H9 (cell line): ENCODE results near the gene LRRC8C. TPM values are rescaled to one million over a fixed set of nuclear protein-coding genes. Genes with fewer than 3 reads are reported as not detected.

Source experiments
- DNase-seq: peaks from one replicate; pipeline ENCODE4 v3.0.0-alpha.2; 2017
- H2AFZ ChIP-seq: one replicate; pipeline ENCODE4 v1.6.1; 2013; ENCODE audit warnings: mild to moderate bottlenecking, low read length, control low read depth, moderate library complexity
- H2AK5ac ChIP-seq: 2 replicates; pipeline ENCODE4 v1.6.1; 2013; ENCODE audit warnings: low read length, control low read depth, mixed read lengths; ENCODE audit not compliant: insufficient read length
- H2BK120ac ChIP-seq: one replicate; pipeline ENCODE4 v1.6.1; 2013; ENCODE audit warnings: low read depth, mild to moderate bottlenecking, low read length, control low read depth, inconsistent platforms; ENCODE audit not compliant: poor library complexity, severe bottlenecking
- H2BK12ac ChIP-seq: 2 replicates; pipeline ENCODE4 v1.6.1; 2013; ENCODE audit warnings: low read length, control low read depth, mixed read lengths, low read depth; ENCODE audit not compliant: insufficient read length
- H2BK15ac ChIP-seq: 2 replicates; pipeline ENCODE4 v1.6.1; 2013; ENCODE audit warnings: low read depth, low read length, control low read depth
- H2BK20ac ChIP-seq: one replicate; pipeline ENCODE4 v1.6.1; 2013; ENCODE audit warnings: low read depth, mild to moderate bottlenecking, low read length, control low read depth, inconsistent platforms; ENCODE audit not compliant: poor library complexity, severe bottlenecking
- H2BK5ac ChIP-seq: 2 replicates; pipeline ENCODE4 v1.6.1; 2013; ENCODE audit warnings: low read length, control low read depth, mixed read lengths; ENCODE audit not compliant: insufficient read length
- H3K14ac ChIP-seq: 2 replicates; pipeline ENCODE4 v1.6.1; 2013; ENCODE audit warnings: low read length, control low read depth; ENCODE audit not compliant: insufficient read depth
- H3K18ac ChIP-seq: 2 replicates; pipeline ENCODE4 v1.6.1; 2013; ENCODE audit warnings: low read depth, mild to moderate bottlenecking, mixed read lengths, low read length, control low read depth; ENCODE audit not compliant: insufficient read length
- H3K23ac ChIP-seq: 2 replicates; pipeline ENCODE4 v1.6.1; 2013; ENCODE audit warnings: low read length, control low read depth, mixed read lengths, low read depth; ENCODE audit not compliant: insufficient read length
- H3K23me2 ChIP-seq: 2 replicates; pipeline ENCODE4 v1.6.1; 2013; ENCODE audit warnings: low read depth, mild to moderate bottlenecking, mixed read lengths, low read length, control low read depth; ENCODE audit not compliant: insufficient read length, poor library complexity, severe bottlenecking
- H3K27ac ChIP-seq: 2 replicates; pipeline ENCODE4 v1.5.1; 2013; ENCODE audit warnings: low read length, control low read depth, mixed read lengths, low read depth; ENCODE audit not compliant: insufficient read length
- H3K27me3 ChIP-seq: 2 replicates; pipeline ENCODE4 v1.6.1; 2013; ENCODE audit warnings: low read length, control low read depth, inconsistent platforms; ENCODE audit not compliant: insufficient read depth
- H3K4ac ChIP-seq: 2 replicates; pipeline ENCODE4 v1.6.1; 2013; ENCODE audit warnings: low read depth, mild to moderate bottlenecking, control low read depth, inconsistent platforms, low read length, moderate library complexity
- H3K4me1 ChIP-seq: 2 replicates; pipeline ENCODE4 v1.6.1; 2013; ENCODE audit warnings: low read length, control low read depth, inconsistent platforms; ENCODE audit not compliant: insufficient read depth
- H3K4me2 ChIP-seq: 2 replicates; pipeline ENCODE4 v1.6.1; 2013; ENCODE audit warnings: low read length, control low read depth, mixed read lengths; ENCODE audit not compliant: insufficient read length, insufficient read depth
- H3K56ac ChIP-seq: 2 replicates; pipeline ENCODE4 v1.6.1; 2013; ENCODE audit warnings: low read depth, mild to moderate bottlenecking, mixed read lengths, low read length, control low read depth; ENCODE audit not compliant: insufficient read length
- H3K79me1 ChIP-seq: 2 replicates; pipeline ENCODE4 v1.6.1; 2013; ENCODE audit warnings: low read depth, mild to moderate bottlenecking, moderate library complexity, low read length, control low read depth, inconsistent platforms; ENCODE audit not compliant: insufficient read depth, poor library complexity, severe bottlenecking
- H3K79me2 ChIP-seq: 2 replicates; pipeline ENCODE4 v1.6.1; 2013; ENCODE audit warnings: low read length, control low read depth, inconsistent platforms; ENCODE audit not compliant: insufficient read depth
- H3K9ac ChIP-seq: 2 replicates; pipeline ENCODE4 v1.6.1; 2013; ENCODE audit warnings: low read length, control low read depth, mixed read lengths; ENCODE audit not compliant: insufficient read length; ENCODE audit errors: extremely low read depth
- H3K9me3 ChIP-seq: one replicate; pipeline ENCODE4 v1.6.1; 2013; ENCODE audit warnings: low read depth, low read length, inconsistent platforms; ENCODE audit not compliant: control insufficient read depth
- H3T11ph ChIP-seq: one replicate; pipeline ENCODE4 v1.6.1; 2013; ENCODE audit warnings: mild to moderate bottlenecking, low read length, control low read depth, inconsistent platforms
- H4K20me1 ChIP-seq: one replicate; pipeline ENCODE4 v1.6.1; 2013; ENCODE audit not compliant: control insufficient read depth, insufficient read length, insufficient read depth
- H4K5ac ChIP-seq: 2 replicates; pipeline ENCODE4 v1.6.1; 2013; ENCODE audit warnings: low read depth, mild to moderate bottlenecking, mixed read lengths, low read length, control low read depth; ENCODE audit not compliant: insufficient read length
- H4K8ac ChIP-seq: replicated peaks from 2 replicates; pipeline ENCODE4 v1.6.1; 2013; ENCODE audit warnings: low read length, control low read depth, mixed read lengths, low read depth; ENCODE audit not compliant: insufficient read length
- H4K91ac ChIP-seq: 2 replicates; pipeline ENCODE4 v1.6.1; 2013; ENCODE audit warnings: low read depth, mild to moderate bottlenecking, moderate library complexity, mixed read lengths, low read length, control low read depth; ENCODE audit not compliant: insufficient read length
- H3K27ac Mint-ChIP-seq, 3 experiments: 2 replicates in 2 of 3; 3 replicates in 1 of 3; pipeline ENCODE4 v1.8.0; 2020 to 2021; ENCODE audit warnings: mixed read lengths in 3 of 3, mild to moderate bottlenecking in 1 of 3, moderate library complexity in 1 of 3
- H3K27me3 Mint-ChIP-seq: 2 replicates; pipeline ENCODE4 v1.8.0; 2021; ENCODE audit warnings: low read depth, mild to moderate bottlenecking, moderate library complexity, mixed read lengths
- H3K36me3 Mint-ChIP-seq, 3 experiments: 2 replicates in 2 of 3; 3 replicates in 1 of 3; pipeline ENCODE4 v1.8.0; 2020 to 2021; ENCODE audit warnings: low read depth in 3 of 3, mixed read lengths in 3 of 3; ENCODE audit not compliant: insufficient read depth in 1 of 3
- H3K4me1 Mint-ChIP-seq, 2 experiments: 2 replicates each; pipeline ENCODE4 v1.8.0; 2020; ENCODE audit warnings: mixed read lengths in 2 of 2
- H3K4me3 Mint-ChIP-seq, 2 experiments: 2 replicates in 1 of 2; 3 replicates in 1 of 2; pipeline ENCODE4 v1.8.0; 2020 to 2021; ENCODE audit warnings: mild to moderate bottlenecking in 2 of 2, mixed read lengths in 2 of 2, moderate library complexity in 1 of 2
- H3K9me3 Mint-ChIP-seq, 2 experiments: 2 replicates in 1 of 2; 3 replicates in 1 of 2; pipeline ENCODE4 v1.8.0; 2020; ENCODE audit warnings: mild to moderate bottlenecking in 2 of 2, mixed read lengths in 2 of 2, moderate library complexity in 1 of 2
- WGBS: extraction: QIAGEN DNeasy Blood & Tissue Kit; methylation state at CpG from one replicate; pipeline ENCODE4 v1.1.7; 2013; ENCODE audit warnings: missing lambda C conversion rate, low lambda C conversion rate, mixed read lengths; ENCODE audit not compliant: insufficient read length; ENCODE audit errors: extremely low coverage; 5-methylcytosine and 5-hydroxymethylcytosine counted together
- total RNA-seq: library from RNA; stranded (reverse); gene quantifications from 2 replicates; pipeline ENCODE4 v1.2.1, GENCODE V29; 2021
- TF ChIP-seq, protein P1 (sequence below): fragments of 200-600 bp; sonication (generic); conservative IDR thresholded peaks from 3 replicates; pipeline ENCODE4 v1.8.0; 2021; ENCODE audit warnings: antibody characterized with exemption, mild to moderate bottlenecking

Gene LRRC8C
- total RNA-seq, 1 experiment from 2014 or later: 1.9 TPM

DNA sequence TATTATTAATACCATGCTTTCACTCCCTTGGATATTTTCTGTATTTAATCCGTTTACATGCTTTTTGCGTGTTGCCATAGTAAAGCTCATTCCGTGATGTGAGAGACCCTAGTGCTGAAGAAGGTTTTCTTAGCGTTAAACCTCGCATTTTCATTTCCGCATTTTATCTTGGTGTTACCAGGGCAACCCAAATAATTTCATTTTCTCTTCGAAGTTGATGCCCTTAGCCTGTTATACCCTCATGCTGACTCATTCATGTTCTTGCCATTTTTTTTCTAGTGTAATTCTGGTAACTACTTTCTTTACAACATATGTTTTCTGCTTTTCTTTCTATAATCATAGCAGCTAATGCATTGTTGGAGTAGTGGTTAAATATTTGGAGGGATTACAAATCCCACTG lies 37.2 kb downstream of the LRRC8C start:
- Histone ChIP-seq H3K23me2 (no peaks in the 10 kb centered on the region), H3K79me2 (no peaks in the 10 kb centered on the region), H3K4me1 (no peaks in the 10 kb centered on the region), H4K91ac (no peak overlapping the region), H3K27me3 (no peaks in the 10 kb centered on the region), H3K27ac (no peak overlapping the region), H3K9ac (no peak overlapping the region), H2AK5ac (no peak overlapping the region), H4K8ac (no peak overlapping the region), H3K79me1 (no peaks in the 10 kb centered on the region), H3K4me2 (no peak overlapping the region), H2BK5ac (no peak overlapping the region), H3K23ac (no peak overlapping the region), H3K18ac (no peak overlapping the region), H3K56ac (no peak overlapping the region), H2BK15ac (no peak overlapping the region), H3K14ac (no peak overlapping the region), H2BK12ac (no peak overlapping the region), H2AFZ (no peak overlapping the region), H4K20me1 (no peaks in the 10 kb centered on the region), H2BK20ac (no peak overlapping the region), H2BK120ac (no peak overlapping the region), H3K4ac (no peak overlapping the region), H3K9me3 (no peaks in the 10 kb centered on the region), H3T11ph (no peak overlapping the region), H4K5ac (no peak overlapping the region)
- no peaks in the 10 kb centered on the region for H3K36me3 Mint-ChIP-seq
- H3K27ac Mint-ChIP-seq: no peak overlapping the region
- H3K4me3 Mint-ChIP-seq: no peak overlapping the region
- H3K27me3 Mint-ChIP-seq: no peaks in the 10 kb centered on the region
- H3K9me3 Mint-ChIP-seq: no peaks in the 10 kb centered on the region
- TF ChIP-seq, protein P1, sequence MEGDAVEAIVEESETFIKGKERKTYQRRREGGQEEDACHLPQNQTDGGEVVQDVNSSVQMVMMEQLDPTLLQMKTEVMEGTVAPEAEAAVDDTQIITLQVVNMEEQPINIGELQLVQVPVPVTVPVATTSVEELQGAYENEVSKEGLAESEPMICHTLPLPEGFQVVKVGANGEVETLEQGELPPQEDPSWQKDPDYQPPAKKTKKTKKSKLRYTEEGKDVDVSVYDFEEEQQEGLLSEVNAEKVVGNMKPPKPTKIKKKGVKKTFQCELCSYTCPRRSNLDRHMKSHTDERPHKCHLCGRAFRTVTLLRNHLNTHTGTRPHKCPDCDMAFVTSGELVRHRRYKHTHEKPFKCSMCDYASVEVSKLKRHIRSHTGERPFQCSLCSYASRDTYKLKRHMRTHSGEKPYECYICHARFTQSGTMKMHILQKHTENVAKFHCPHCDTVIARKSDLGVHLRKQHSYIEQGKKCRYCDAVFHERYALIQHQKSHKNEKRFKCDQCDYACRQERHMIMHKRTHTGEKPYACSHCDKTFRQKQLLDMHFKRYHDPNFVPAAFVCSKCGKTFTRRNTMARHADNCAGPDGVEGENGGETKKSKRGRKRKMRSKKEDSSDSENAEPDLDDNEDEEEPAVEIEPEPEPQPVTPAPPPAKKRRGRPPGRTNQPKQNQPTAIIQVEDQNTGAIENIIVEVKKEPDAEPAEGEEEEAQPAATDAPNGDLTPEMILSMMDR: no peak
- no peaks in the 10 kb centered on the region for H3K4me1 Mint-ChIP-seq
- DNase-seq: no peak
- WGBS: no CpG with 5 or more reads among the region's 7 CpGs
